ENCODE data around the gene MCRIP1. TPM values are rescaled to one million over a fixed set of nuclear protein-coding genes. Genes with fewer than 3 reads are reported as not detected.

MCRIP1 gene
- total and polyA plus RNA-seq, 2 of the 8 experiments (the other 6 are each of a cell fraction or from before 2014, with no cell fraction given): 103 to 151 TPM

DNA sequence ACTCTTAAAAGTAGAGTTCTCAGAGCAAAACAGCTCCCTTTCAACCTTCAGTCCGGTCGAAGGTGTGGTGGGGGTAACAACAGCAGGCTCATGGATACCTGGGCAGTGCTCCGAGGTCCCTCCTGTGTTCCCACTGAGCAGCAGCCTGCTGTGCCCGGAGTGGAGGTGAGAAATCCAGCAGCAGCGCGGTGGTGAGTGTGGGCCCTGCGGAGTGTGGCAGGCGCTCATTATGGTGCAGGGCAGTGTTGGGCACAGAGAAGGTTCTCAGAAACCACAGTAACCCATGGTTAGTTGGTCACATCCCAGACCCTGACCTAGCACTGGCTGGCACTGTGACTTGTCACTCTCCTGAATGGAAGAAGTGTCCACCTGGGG is 32.3 kb upstream of the MCRIP1 start:
- Histone ChIP-seq H3K36me3 (ENCODE audit: control insufficient read depth in 2 of 4, insufficient read depth in 4 of 4, low read length in 3 of 4) (peaks cover 2 to 29% (median 9%) of the 10 kb centered on the region in 4 experiments; a peak in 4 of 8 replicates), H2BK120ac (replicated peaks; ENCODE audit: low read depth, low read length) (no peak overlapping the region), H3K18ac (ENCODE audit: extremely low read depth, low read length) (no peak overlapping the region), H3K4me1 (replicated peaks in 1 of 4; ENCODE audit: control insufficient read depth in 3 of 4, insufficient read depth in 4 of 4, low read length in 3 of 4) (peaks cover 0 to 28% (median 21%) of the 10 kb centered on the region in 4 experiments; a peak in 5 of 7 replicates), H3K4ac (replicated peaks; ENCODE audit: insufficient read length, low read depth, low read length) (no peak overlapping the region), H3K4me3 (ENCODE audit: extremely low read depth in 1 of 4, insufficient read depth in 2 of 4, low read depth in 3 of 4, low read length in 4 of 4) (no peak overlapping the region), H4K20me1 (replicated peaks in 1 of 2; ENCODE audit: control insufficient read depth in 1 of 2, insufficient read depth in 2 of 2, low read length in 2 of 2) (peaks cover 11 to 46% of the 10 kb centered on the region in 2 experiments), H3K23ac (ENCODE audit: insufficient read length) (no peak overlapping the region), H3K56ac (replicated peaks; ENCODE audit: insufficient read length, low read depth, low read length) (no peak overlapping the region), H4K8ac (ENCODE audit: extremely low read depth, insufficient read depth, low read length) (no peak overlapping the region), H3K14ac (ENCODE audit: insufficient read length) (no peak overlapping the region), H2AFZ (ENCODE audit: low read length) (no peak overlapping the region), H3K79me1 (ENCODE audit: low read depth, low read length) (peaks cover 3% of the 10 kb centered on the region), H2BK5ac (ENCODE audit: low read depth, low read length) (no peak overlapping the region), H2BK12ac (ENCODE audit: low read depth, low read length) (no peak overlapping the region), H4K5ac (ENCODE audit: insufficient read length, low read depth, low read length) (no peak overlapping the region), H2BK15ac (ENCODE audit: low read length) (no peak overlapping the region), H3K9me3 (ENCODE audit: insufficient read depth in 2 of 2, low read depth in 1 of 2, low read length in 1 of 2) (no peaks in the 10 kb centered on the region), H3K9ac (replicated peaks in 1 of 4; ENCODE audit: extremely low read depth in 1 of 4, low read depth in 3 of 4, low read length in 3 of 4) (no peak overlapping the region), H3K4me2 (ENCODE audit: insufficient read depth in 1 of 2, low read depth in 2 of 2, low read length in 2 of 2) (no peak overlapping the region), H3K27ac (ENCODE audit: low read depth, low read length) (no peak overlapping the region), H4K91ac (replicated peaks; ENCODE audit: insufficient read length, low read length) (no peak overlapping the region), H3K79me2 (ENCODE audit: control insufficient read depth in 1 of 2, insufficient read depth in 2 of 2, low read length in 2 of 2) (peaks cover 0 to 31% of the 10 kb centered on the region in 2 experiments; a peak in 3 of 4 replicates), H2BK20ac (ENCODE audit: low read length) (no peak overlapping the region), H3K27me3 (replicated peaks in 1 of 4; ENCODE audit: control insufficient read depth in 3 of 4, extremely low read depth in 1 of 4, insufficient read depth in 3 of 4, low read length in 3 of 4) (no peaks in the 10 kb centered on the region), H2AK5ac (ENCODE audit: low read depth, low read length) (no peak overlapping the region), H3K23me2 (ENCODE audit: low read depth, low read length) (peaks cover 5% of the 10 kb centered on the region; the same call in 1 of the 2 replicates)
- WGBS, 2 experiments (ENCODE audit: extremely low coverage in 1 of 2, insufficient coverage in 1 of 2, insufficient read length in 1 of 2, insufficient replicate concordance in 2 of 2, low coverage in 1 of 2, low lambda C conversion rate in 2 of 2, missing lambda C conversion rate in 1 of 2): 95% methylated on average over 8 of the region's 8 CpGs; no CpG with 5 or more reads in 1 of the 2 experiments
- no peak for TF ChIP-seq KDM5A (IDR thresholded peaks at IDR 0.05; ENCODE audit: low read length)
- no peak for TF ChIP-seq CTCF (IDR thresholded peaks at IDR 0.05; ENCODE audit: control extremely low read depth in 1 of 3, insufficient read depth in 1 of 3, low read depth in 1 of 3, low read length in 3 of 3)
- no peak for TF ChIP-seq EGR1 (IDR thresholded peaks at IDR 0.05; ENCODE audit: borderline replicate concordance, low read depth, low read length)
- no peak for TF ChIP-seq BACH1 (IDR thresholded peaks at IDR 0.05; ENCODE audit: low read length)
- TF ChIP-seq EP300 (IDR thresholded peaks at IDR 0.05; ENCODE audit: borderline replicate concordance in 1 of 2, low read depth in 2 of 2, low read length in 2 of 2): no peak
- TF ChIP-seq, protein P1, sequence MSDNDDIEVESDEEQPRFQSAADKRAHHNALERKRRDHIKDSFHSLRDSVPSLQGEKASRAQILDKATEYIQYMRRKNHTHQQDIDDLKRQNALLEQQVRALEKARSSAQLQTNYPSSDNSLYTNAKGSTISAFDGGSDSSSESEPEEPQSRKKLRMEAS (IDR thresholded peaks at IDR 0.05): no peak
- TF ChIP-seq GTF2F1 (IDR thresholded peaks at IDR 0.05; ENCODE audit: borderline replicate concordance, low read depth, low read length): no peak
- FAIRE-seq (no peak), DNase-seq (ENCODE audit: low read depth in 1 of 2, low spot score in 2 of 2) (no peak)
- CTCF ChIA-PET (ENCODE audit: partially characterized antibody): interaction anchor here (0.6 to 1.2 kb wide), 4 partner anchors 60 to 158 kb away, joined by 3 read pairs; no protein-coding TSS in a partner anchor
- POLR2A ChIA-PET (ENCODE audit: partially characterized antibody): interaction anchor here (0.9 to 6.6 kb wide), 14 partner anchors 8 to 239 kb away, joined by 3 to 36 read pairs (median 4); partner anchors contain the start of gene MCRIP1

Measured in H1 (cell line).